PC-9 (cell line): ENCODE data around the gene SRMS. TPM values are rescaled to one million over a fixed set of nuclear protein-coding genes. Genes with fewer than 3 reads are reported as not detected.

Experiments used
- BruUV-seq: library from RNA; stranded (reverse); fragments of 400-500 nt; replicated peaks from 2 replicates; lab custom pipeline; 2021; lab: Mats Ljungman, UMichigan
- CTCF ChIA-PET: fragments of 300-600 bp; sonication (Branson Sonifier 250); formaldehyde crosslinking; loops from one replicate; lab custom pipeline; 2022; ENCODE audit warnings: antibody characterized with exemption; lab: Charles Lee
- POLR2A ChIA-PET: fragments of 300-600 bp; sonication (Branson Sonifier 250); formaldehyde crosslinking; loops from one replicate; lab custom pipeline; 2022; ENCODE audit warnings: antibody characterized with exemption; ENCODE audit not compliant: unreplicated experiment; lab: Charles Lee
- DNase-seq, 2 experiments: peaks; one replicate each; pipeline versions ENCODE4 v3.0.0 to v3.0.0-alpha.2; 2015 to 2022; ENCODE audit warnings: mixed read lengths in 1 of 2
- H2AFZ ChIP-seq: fragments of 200-600 bp; sonication (generic); 2 replicates; pipeline ENCODE4 v1.8.1; 2017; ENCODE audit warnings: antibody characterized with exemption
- H3F3A ChIP-seq: fragments of 200-600 bp; sonication (generic); 2 replicates; pipeline ENCODE4 v1.8.1; 2017; ENCODE audit warnings: antibody characterized with exemption, mild to moderate bottlenecking, low read depth; ENCODE audit not compliant: insufficient read depth
- H3K27ac ChIP-seq: fragments of 200-600 bp; sonication (generic); 2 replicates; pipeline ENCODE4 v1.6.1; 2016; ENCODE audit warnings: mixed run types
- H3K27me3 ChIP-seq: fragments of 200-600 bp; sonication (generic); 2 replicates; pipeline ENCODE4 v1.6.1; 2016; ENCODE audit warnings: low read depth, mixed run types; ENCODE audit not compliant: insufficient read depth
- H3K36me3 ChIP-seq: fragments of 200-600 bp; sonication (generic); 2 replicates; pipeline ENCODE4 v1.6.1; 2016; ENCODE audit warnings: low read depth, mixed run types
- H3K4me1 ChIP-seq: fragments of 200-600 bp; sonication (generic); replicated peaks from 2 replicates; pipeline ENCODE4 v1.6.1; 2016; ENCODE audit warnings: mixed run types; ENCODE audit not compliant: insufficient read depth
- H3K4me2 ChIP-seq: fragments of 200-600 bp; sonication (generic); 2 replicates; pipeline ENCODE4 v1.6.1; 2017; ENCODE audit warnings: mixed run types
- H3K4me3 ChIP-seq: fragments of 200-600 bp; sonication (generic); 2 replicates; pipeline ENCODE4 v1.6.1; 2016; ENCODE audit warnings: mixed run types
- H3K79me2 ChIP-seq: fragments of 200-600 bp; sonication (generic); 2 replicates; pipeline ENCODE4 v1.6.1; 2017; ENCODE audit warnings: low read depth, mixed run types
- H3K9me2 ChIP-seq: fragments of 200-600 bp; sonication (generic); 2 replicates; pipeline ENCODE4 v1.8.1; 2017; ENCODE audit warnings: mild to moderate bottlenecking; ENCODE audit not compliant: insufficient read depth
- H3K9me3 ChIP-seq: fragments of 200-600 bp; sonication (generic); 2 replicates; pipeline ENCODE4 v1.8.1; 2016; ENCODE audit warnings: low read depth; ENCODE audit not compliant: insufficient read depth
- H4K20me1 ChIP-seq: fragments of 200-600 bp; sonication (generic); 2 replicates; pipeline ENCODE4 v1.8.1; 2017; ENCODE audit not compliant: insufficient read depth
- EZH2 ChIP-seq: fragments of 200-600 bp; sonication (generic); IDR thresholded peaks from 2 replicates; pipeline ENCODE4 v1.8.0; 2017; ENCODE audit warnings: antibody characterized with exemption, low read depth
- intact Hi-C: fragments of 100-400 bp; cut with micrococcal nuclease; formaldehyde crosslinking; loops from one replicate; pipeline ENCODE4 v1.10.0; 2022; ENCODE audit not compliant: unreplicated experiment
- total RNA-seq: library from RNA; stranded (reverse); gene quantifications from 2 replicates; pipeline ENCODE4 v1.2.3, GENCODE V29; 2021
- TF ChIP-seq, protein P1 (sequence below): fragments of 200-600 bp; sonication (generic); conservative IDR thresholded peaks from 2 replicates; pipeline ENCODE4 v1.6.1; 2017; ENCODE audit warnings: mixed run types, antibody characterized with exemption, mild to moderate bottlenecking, moderate library complexity

SRMS gene
- total RNA-seq, 1 experiment from 2014 or later = 1.2 TPM

DNA sequence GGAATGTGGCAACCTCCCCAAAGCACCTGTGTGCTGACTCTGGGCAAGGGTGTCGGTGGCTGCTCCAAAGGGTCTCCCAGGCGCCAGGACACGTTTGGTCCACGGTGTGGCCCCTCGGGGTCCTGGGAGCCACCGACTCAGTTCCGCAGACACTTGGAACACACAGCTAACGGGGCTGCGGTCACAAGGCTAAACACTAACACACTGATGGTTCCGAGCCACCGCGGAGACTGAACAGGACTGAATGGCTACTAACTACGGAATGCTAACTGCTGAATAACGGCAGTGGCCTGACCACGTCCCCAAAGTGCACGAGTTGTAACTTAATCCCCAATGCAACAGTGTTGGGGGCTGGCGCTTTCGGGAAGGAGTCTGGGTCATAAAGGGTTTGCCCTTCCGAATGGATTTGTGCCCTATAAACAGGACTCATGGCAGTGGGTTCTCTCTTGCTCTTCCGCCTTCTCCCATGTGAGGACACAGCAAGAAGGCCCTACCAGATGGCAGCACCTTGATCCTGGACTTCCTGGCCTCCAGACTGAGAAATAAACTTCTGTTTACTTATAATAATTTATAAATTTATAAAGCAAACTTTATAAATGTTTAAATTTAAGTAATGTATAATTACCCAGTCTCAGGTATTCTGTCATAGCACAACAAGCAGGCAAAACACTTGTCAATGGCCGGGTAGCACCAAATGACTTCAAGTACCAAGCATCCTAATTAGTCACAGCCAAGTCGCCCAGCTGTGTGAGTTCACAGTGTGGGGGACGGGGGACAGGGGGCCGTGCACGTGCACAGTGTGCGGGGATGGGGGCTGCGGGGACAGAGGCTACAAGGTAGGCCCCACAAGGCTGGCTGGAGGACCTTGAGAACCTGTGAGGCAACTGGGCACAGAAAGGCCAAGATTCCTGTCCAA is 46.4 kb downstream of the SRMS start:
- TF ChIP-seq, protein P1, sequence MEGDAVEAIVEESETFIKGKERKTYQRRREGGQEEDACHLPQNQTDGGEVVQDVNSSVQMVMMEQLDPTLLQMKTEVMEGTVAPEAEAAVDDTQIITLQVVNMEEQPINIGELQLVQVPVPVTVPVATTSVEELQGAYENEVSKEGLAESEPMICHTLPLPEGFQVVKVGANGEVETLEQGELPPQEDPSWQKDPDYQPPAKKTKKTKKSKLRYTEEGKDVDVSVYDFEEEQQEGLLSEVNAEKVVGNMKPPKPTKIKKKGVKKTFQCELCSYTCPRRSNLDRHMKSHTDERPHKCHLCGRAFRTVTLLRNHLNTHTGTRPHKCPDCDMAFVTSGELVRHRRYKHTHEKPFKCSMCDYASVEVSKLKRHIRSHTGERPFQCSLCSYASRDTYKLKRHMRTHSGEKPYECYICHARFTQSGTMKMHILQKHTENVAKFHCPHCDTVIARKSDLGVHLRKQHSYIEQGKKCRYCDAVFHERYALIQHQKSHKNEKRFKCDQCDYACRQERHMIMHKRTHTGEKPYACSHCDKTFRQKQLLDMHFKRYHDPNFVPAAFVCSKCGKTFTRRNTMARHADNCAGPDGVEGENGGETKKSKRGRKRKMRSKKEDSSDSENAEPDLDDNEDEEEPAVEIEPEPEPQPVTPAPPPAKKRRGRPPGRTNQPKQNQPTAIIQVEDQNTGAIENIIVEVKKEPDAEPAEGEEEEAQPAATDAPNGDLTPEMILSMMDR = no peak
- no peak for TF ChIP-seq EZH2
- H3K27ac ChIP-seq = no peak overlapping the region
- no peaks in the 10 kb centered on the region for H3K9me2 ChIP-seq
- intact Hi-C loops = no loop called here
- no peaks in the 10 kb centered on the region for H3K4me1 ChIP-seq
- DNase-seq = no peak
- peaks cover 58% of the 10 kb centered on the region for H3K27me3 ChIP-seq
- no peaks in the 10 kb centered on the region for H3K36me3 ChIP-seq
- POLR2A ChIA-PET = no interaction called here
- no peak overlapping the region for H3K4me2 ChIP-seq
- no TSS peak for BruUV-seq
- H3K4me3 ChIP-seq = no peak overlapping the region
- H4K20me1 ChIP-seq = no peaks in the 10 kb centered on the region
- H2AFZ ChIP-seq = no peak overlapping the region
- peaks cover 4% of the 10 kb centered on the region for H3K9me3 ChIP-seq
- CTCF ChIA-PET = no interaction called here
- no peaks in the 10 kb centered on the region for H3K79me2 ChIP-seq
- peaks cover 9% of the 10 kb centered on the region for H3F3A ChIP-seq

DNA sequence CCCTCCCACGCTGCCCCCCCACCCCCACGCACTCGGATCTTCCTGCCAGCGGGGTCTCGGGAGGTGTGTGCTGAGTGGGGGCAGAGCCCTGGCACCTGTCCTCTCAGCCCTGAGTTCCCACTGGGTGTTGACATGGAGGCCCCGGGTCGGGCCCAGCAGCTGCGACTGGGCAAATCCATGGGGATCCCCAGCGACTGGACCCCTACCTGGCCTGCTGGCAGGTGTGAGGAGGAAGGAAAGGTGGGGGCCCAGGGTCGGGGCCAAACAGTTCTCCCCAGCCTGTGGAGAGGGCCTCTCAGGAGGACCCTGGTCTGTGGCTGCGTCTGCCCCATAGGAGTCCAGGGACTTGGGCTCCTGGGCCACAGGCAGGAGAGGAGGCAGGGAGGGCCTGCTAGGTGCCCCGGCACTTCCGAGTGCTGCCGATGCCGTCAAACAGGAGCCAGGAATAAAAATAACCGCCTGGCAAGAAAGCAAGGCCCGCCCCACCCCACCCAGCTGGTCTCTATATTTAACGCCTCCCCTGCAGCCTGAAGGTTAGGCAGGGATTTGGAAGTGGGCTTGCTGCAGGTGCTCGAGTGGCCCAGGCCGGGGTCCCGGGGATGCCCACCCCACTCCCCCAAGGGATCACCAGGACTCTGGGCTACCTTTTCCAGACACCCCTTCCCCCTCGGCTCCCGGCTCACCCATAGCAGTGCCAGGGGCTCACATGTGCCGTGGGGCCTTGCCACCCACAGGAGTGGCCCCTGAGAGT is 47.2 kb downstream of the SRMS start:
- Histone ChIP-seq H4K20me1 (peaks cover 1% of the 10 kb centered on the region; the same call in 1 of the 2 replicates), H3K27me3 (peaks cover 50% of the 10 kb centered on the region), H3K79me2 (no peaks in the 10 kb centered on the region), H3K27ac (no peak overlapping the region), H3F3A (peaks cover 9% of the 10 kb centered on the region), H3K36me3 (no peaks in the 10 kb centered on the region), H3K9me3 (peaks cover 3% of the 10 kb centered on the region), H3K4me1 (no peaks in the 10 kb centered on the region), H3K9me2 (no peaks in the 10 kb centered on the region), H2AFZ (no peak overlapping the region), H3K4me2 (no peak overlapping the region), H3K4me3 (no peak overlapping the region)
- DNase-seq = no peak
- intact Hi-C loops = no loop called here
- ChIA-PET CTCF (no interaction called here), POLR2A (no interaction called here)
- TF ChIP-seq, protein P1 = no peak
- TF ChIP-seq EZH2 = no peak
- no TSS peak for BruUV-seq

DNA sequence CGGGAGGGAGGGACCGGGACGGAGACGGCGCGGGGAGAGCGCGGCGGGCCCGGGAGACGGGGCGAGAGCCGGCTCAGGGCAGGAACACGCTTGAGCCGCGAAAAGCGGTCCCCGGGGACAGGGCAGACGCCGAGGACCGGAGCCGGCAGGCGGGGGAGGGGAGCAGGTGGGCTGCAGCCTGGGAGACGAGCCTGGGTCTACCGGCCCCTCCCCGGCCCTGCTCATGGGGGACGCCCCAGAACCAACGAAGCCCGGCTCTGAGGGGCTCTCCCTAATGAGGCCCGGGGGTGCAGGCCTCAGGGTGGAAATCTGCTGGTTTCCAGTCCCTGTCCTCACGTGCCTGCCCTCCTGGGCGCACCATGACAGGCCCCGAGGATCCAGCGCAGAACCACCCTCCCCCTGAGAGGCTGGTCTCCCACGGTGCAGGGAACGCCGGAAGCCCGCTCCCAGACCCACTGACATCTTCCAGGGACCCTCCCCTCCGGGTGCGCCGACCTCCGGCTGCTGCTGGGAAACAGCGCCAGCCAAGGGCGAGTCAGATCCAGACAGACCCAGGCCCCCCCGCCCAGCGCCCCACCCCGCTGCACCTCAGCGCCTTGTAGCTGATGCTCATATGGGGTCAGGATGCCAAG is 48.1 kb downstream of the SRMS start:
- Histone ChIP-seq H3K79me2 (no peaks in the 10 kb centered on the region), H3K9me2 (no peaks in the 10 kb centered on the region), H4K20me1 (peaks cover 3% of the 10 kb centered on the region; the same call in 1 of the 2 replicates), H3K9me3 (no peaks in the 10 kb centered on the region), H3K4me1 (no peaks in the 10 kb centered on the region), H3K4me2 (peak overlapping the region; percentile 34; the same call in 1 of the 2 replicates), H3K4me3 (no peak overlapping the region; the same call in 1 of the 2 replicates), H3K36me3 (no peaks in the 10 kb centered on the region), H3K27ac (no peak overlapping the region), H3K27me3 (peaks cover 41% of the 10 kb centered on the region), H3F3A (peaks cover 9% of the 10 kb centered on the region), H2AFZ (no peak overlapping the region)
- intact Hi-C loops = loop anchor here (10.0 kb wide), 1 partner anchor 55 kb away; no protein-coding TSS in a partner anchor
- DNase-seq = no peak
- ChIA-PET POLR2A (no interaction called here), CTCF (no interaction called here)
- BruUV-seq = no TSS peak
- 0 out of 2 replicates have a peak, but pooled peaks have one; percentile 72 for TF ChIP-seq EZH2
- TF ChIP-seq, protein P1 = no peak
